ENCODE data around the gene HENMT1. TPM values are rescaled to one million over a fixed set of nuclear protein-coding genes. Genes with fewer than 3 reads are reported as not detected.

The HENMT1 gene
- total and polyA plus RNA-seq, 9 of the 15 experiments (the other 6 are each of a cell fraction or from before 2014, with no cell fraction given): not detected

- H2AFZ ChIP-seq (ENCODE audit: low read depth, low read length): no peak overlapping the region
- H3K9me3 ChIP-seq (replicated peaks; ENCODE audit: control insufficient read depth, insufficient read depth, low read depth, low read length): no peaks in the 10 kb centered on the region
- H3K79me2 ChIP-seq (ENCODE audit: control insufficient read depth, insufficient read depth, low read length): no peaks in the 10 kb centered on the region
- DNase-seq (ENCODE audit: extremely low read depth in 1 of 4, low spot score in 3 of 4): no peak
- BruUV-seq (replicated peaks): no TSS peak
- 66% methylated on average over 2 of the region's 2 CpGs for WGBS (ENCODE audit: insufficient coverage, low coverage, missing lambda C conversion rate)
- no peak overlapping the region for H3K4me2 ChIP-seq (ENCODE audit: insufficient read depth, low read length)
- no peak for FAIRE-seq
- H3K27me3 ChIP-seq (ENCODE audit: control insufficient read depth in 2 of 2, insufficient read depth in 2 of 2, low read length in 2 of 2): no peaks in the 10 kb centered on the region
- H3K4me3 ChIP-seq: no peak overlapping the region
- CTCF ChIA-PET (ENCODE audit: low intra/inter-chr PET ratio): no interaction called here
- H3K27ac ChIP-seq (ENCODE audit: extremely low read depth, low read depth, low read length): no peak overlapping the region
- H3K9me1 ChIP-seq (ENCODE audit: control insufficient read depth, insufficient read depth, low read length): peaks cover 3% of the 10 kb centered on the region
- no peak overlapping the region for H3K9ac ChIP-seq (ENCODE audit: insufficient read depth in 1 of 2, low read depth in 2 of 2, low read length in 2 of 2)
- intact Hi-C loops (cut with micrococcal nuclease) (no loop called here), in situ Hi-C loops (cut with MboI) (no loop called here)
- no peak for ATAC-seq
- peaks cover 0 to 8% of the 10 kb centered on the region in 2 experiments; a peak in 3 of 5 replicates for H3K4me1 ChIP-seq (replicated peaks in 1 of 2; ENCODE audit: control insufficient read depth in 2 of 2, insufficient read depth in 2 of 2, low read length in 2 of 2)
- H4K20me1 ChIP-seq (replicated peaks; ENCODE audit: control insufficient read depth, insufficient read depth, low read length): no peaks in the 10 kb centered on the region
- POLR2A ChIA-PET: no interaction called here
- 0 out of 2 replicates have a peak, but pooled peaks have one; percentile 22 for TF ChIP-seq FOXJ2 (tag; IDR thresholded peaks at IDR 0.05)
- TF ChIP-seq HOXB6 (CRISPR knock-in tag; IDR thresholded peaks at IDR 0.05; ENCODE audit: borderline replicate concordance): no peak
- no peak for TF ChIP-seq ARID3B (CRISPR knock-in tag; IDR thresholded peaks at IDR 0.05; ENCODE audit: borderline replicate concordance)
- TF ChIP-seq, protein P1, sequence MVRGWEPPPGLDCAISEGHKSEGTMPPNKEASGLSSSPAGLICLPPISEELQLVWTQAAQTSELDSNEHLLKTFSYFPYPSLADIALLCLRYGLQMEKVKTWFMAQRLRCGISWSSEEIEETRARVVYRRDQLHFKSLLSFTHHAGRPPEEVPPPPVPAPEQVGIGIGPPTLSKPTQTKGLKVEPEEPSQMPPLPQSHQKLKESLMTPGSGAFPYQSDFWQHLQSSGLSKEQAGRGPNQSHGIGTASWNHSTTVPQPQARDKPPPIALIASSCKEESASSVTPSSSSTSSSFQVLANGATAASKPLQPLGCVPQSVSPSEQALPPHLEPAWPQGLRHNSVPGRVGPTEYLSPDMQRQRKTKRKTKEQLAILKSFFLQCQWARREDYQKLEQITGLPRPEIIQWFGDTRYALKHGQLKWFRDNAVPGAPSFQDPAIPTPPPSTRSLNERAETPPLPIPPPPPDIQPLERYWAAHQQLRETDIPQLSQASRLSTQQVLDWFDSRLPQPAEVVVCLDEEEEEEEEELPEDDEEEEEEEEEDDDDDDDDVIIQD (CRISPR knock-in tag; IDR thresholded peaks at IDR 0.05): no peak
- TF ChIP-seq ZNF512 (tag; IDR thresholded peaks at IDR 0.05): peak; percentile 55; the same call in 1 of the 2 replicates
- 0 out of 3 replicates have a peak, but pooled peaks cover 3% of the 10 kb centered on the region for H3K36me3 ChIP-seq (ENCODE audit: control insufficient read depth, insufficient read depth, low read length)
Measured at GRCh38 chr1:108617724-108618056, 43.2 kb downstream of the HENMT1 start.
